ENCODE data around the gene CLEC16A.
"Not testable (repeated sequence)": the region's sequence is repeated elsewhere in the genome, so short reads cannot be mapped to it uniquely, and the experiment has no call there.

The CLEC16A gene

DNA sequence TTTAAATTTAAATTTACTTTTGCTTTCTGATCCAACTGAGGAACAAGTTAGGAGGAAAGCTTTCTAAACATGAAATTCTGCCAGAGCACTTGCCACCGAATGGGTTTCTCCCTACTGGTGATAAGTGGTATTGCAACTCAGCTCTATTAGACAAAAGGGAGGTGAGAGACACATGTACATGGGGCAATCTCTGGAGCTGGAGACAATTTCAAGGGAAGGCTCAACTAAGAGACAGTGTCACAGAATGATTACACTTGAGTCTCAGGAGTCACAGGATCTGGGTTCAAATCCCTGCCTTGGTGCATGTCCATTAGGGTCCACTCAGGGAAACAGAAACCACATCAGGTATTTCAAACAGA, 274.2 kb downstream of the CLEC16A start:
- no peak overlapping the region for H3K27ac ChIP-seq (ENCODE audit: low read depth, low read length)
- H3K79me2 ChIP-seq (ENCODE audit: control insufficient read depth, low read length) = no peaks in the 10 kb centered on the region
- no peaks in the 10 kb centered on the region for H3K4me1 ChIP-seq (ENCODE audit: control insufficient read depth, low read length)
- no peaks in the 10 kb centered on the region for H4K20me1 ChIP-seq (ENCODE audit: control insufficient read depth, insufficient read depth, low read depth, low read length)
- no peaks in the 10 kb centered on the region for H3K36me3 ChIP-seq (ENCODE audit: control insufficient read depth, low read length)
- no peak overlapping the region for H3K4me2 ChIP-seq (ENCODE audit: low read length)
- H3K4me3 ChIP-seq (ENCODE audit: low read length) = no peak overlapping the region
- H3F3A ChIP-seq (ENCODE audit: control insufficient read depth, insufficient read depth) = no peaks in the 10 kb centered on the region
- TF ChIP-seq EZH2phosphoT487 (IDR thresholded peaks at IDR 0.05; ENCODE audit: borderline replicate concordance, low read length) = no peak
- TF ChIP-seq, protein P1, sequence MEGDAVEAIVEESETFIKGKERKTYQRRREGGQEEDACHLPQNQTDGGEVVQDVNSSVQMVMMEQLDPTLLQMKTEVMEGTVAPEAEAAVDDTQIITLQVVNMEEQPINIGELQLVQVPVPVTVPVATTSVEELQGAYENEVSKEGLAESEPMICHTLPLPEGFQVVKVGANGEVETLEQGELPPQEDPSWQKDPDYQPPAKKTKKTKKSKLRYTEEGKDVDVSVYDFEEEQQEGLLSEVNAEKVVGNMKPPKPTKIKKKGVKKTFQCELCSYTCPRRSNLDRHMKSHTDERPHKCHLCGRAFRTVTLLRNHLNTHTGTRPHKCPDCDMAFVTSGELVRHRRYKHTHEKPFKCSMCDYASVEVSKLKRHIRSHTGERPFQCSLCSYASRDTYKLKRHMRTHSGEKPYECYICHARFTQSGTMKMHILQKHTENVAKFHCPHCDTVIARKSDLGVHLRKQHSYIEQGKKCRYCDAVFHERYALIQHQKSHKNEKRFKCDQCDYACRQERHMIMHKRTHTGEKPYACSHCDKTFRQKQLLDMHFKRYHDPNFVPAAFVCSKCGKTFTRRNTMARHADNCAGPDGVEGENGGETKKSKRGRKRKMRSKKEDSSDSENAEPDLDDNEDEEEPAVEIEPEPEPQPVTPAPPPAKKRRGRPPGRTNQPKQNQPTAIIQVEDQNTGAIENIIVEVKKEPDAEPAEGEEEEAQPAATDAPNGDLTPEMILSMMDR (IDR thresholded peaks at IDR 0.05; ENCODE audit: low read depth, low read length, poor library complexity, severe bottlenecking) = peak; percentile 88
- peaks cover 23% of the 10 kb centered on the region for H3K9me3 ChIP-seq (ENCODE audit: control insufficient read depth, insufficient read depth, low read length)
- peaks cover 9% of the 10 kb centered on the region for H3K27me3 ChIP-seq (ENCODE audit: control insufficient read depth, low read length)
- no peaks in the 10 kb centered on the region for H3K9me2 ChIP-seq (replicated peaks; ENCODE audit: control insufficient read depth, low read length)

DNA sequence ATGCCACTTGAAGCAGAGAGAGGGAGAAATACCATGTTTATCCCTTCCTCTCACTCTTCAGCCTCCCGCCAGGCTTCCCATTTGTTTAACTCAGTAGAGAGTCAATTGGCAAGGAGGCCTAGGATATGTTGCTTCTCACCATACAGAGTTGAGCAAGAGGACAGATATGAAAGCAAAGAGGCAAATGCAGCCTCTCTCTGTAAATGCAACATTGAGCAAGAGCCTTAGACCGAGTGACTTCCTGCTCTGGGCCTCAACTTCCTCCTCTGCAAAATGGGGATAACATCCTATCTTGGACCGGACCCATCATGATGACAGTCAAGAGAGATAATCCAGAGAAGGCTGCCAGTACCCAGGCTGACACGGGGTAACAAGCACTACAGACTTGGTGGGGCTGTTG, 274.8 kb downstream of the CLEC16A start:
- peaks cover 23% of the 10 kb centered on the region for H3K9me3 ChIP-seq (ENCODE audit: control insufficient read depth, insufficient read depth, low read length)
- no peaks in the 10 kb centered on the region for H4K20me1 ChIP-seq (ENCODE audit: control insufficient read depth, insufficient read depth, low read depth, low read length)
- no peak overlapping the region for H3K4me2 ChIP-seq (ENCODE audit: low read length)
- no peaks in the 10 kb centered on the region for H3K9me2 ChIP-seq (replicated peaks; ENCODE audit: control insufficient read depth, low read length)
- peaks cover 3% of the 10 kb centered on the region for H3K4me1 ChIP-seq (ENCODE audit: control insufficient read depth, low read length)
- no peak overlapping the region for H3K27ac ChIP-seq (ENCODE audit: low read depth, low read length)
- no peaks in the 10 kb centered on the region for H3F3A ChIP-seq (ENCODE audit: control insufficient read depth, insufficient read depth)
- peaks cover 10% of the 10 kb centered on the region for H3K27me3 ChIP-seq (ENCODE audit: control insufficient read depth, low read length)
- no peaks in the 10 kb centered on the region for H3K79me2 ChIP-seq (ENCODE audit: control insufficient read depth, low read length)
- no peak for TF ChIP-seq EZH2phosphoT487 (IDR thresholded peaks at IDR 0.05; ENCODE audit: borderline replicate concordance, low read length)
- TF ChIP-seq, protein P1 (IDR thresholded peaks at IDR 0.05; ENCODE audit: low read depth, low read length, poor library complexity, severe bottlenecking) = no peak
- H3K4me3 ChIP-seq (ENCODE audit: low read length) = no peak overlapping the region
- H3K36me3 ChIP-seq (ENCODE audit: control insufficient read depth, low read length) = no peaks in the 10 kb centered on the region

DNA sequence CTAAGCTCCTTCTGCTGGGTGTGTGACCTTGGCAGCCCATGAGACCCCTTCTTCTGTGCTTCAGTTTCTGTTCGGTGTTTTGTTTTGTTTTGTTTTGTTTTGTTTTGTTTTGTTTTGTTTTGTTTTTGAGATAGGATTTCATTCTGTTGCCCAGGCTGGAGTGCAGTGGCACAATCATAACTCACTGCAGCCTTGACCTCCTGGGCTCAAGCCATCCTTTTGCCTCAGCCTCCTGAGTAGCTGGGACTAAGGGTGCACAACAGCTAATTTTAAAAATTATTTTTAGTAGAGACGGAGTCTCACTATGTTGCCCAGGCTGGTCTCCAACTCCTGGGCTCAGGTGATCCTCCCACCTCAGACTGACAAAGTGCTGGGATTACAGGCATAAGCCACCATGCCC, 276.1 kb downstream of the CLEC16A start:
- H3K4me2 ChIP-seq (ENCODE audit: low read length); H3K4me3 ChIP-seq (ENCODE audit: low read length); H4K20me1 ChIP-seq (ENCODE audit: control insufficient read depth, insufficient read depth, low read depth, low read length); H3K79me2 ChIP-seq (ENCODE audit: control insufficient read depth, low read length); H3F3A ChIP-seq (ENCODE audit: control insufficient read depth, insufficient read depth); H3K27ac ChIP-seq (ENCODE audit: low read depth, low read length); H3K36me3 ChIP-seq (ENCODE audit: control insufficient read depth, low read length); H3K9me2 ChIP-seq (replicated peaks; ENCODE audit: control insufficient read depth, low read length): not testable (repeated sequence)
- peaks cover 24% of the 10 kb centered on the region for H3K27me3 ChIP-seq (ENCODE audit: control insufficient read depth, low read length)
- peaks cover 23% of the 10 kb centered on the region for H3K9me3 ChIP-seq (ENCODE audit: control insufficient read depth, insufficient read depth, low read length)
- peaks cover 17% of the 10 kb centered on the region for H3K4me1 ChIP-seq (ENCODE audit: control insufficient read depth, low read length)

DNA sequence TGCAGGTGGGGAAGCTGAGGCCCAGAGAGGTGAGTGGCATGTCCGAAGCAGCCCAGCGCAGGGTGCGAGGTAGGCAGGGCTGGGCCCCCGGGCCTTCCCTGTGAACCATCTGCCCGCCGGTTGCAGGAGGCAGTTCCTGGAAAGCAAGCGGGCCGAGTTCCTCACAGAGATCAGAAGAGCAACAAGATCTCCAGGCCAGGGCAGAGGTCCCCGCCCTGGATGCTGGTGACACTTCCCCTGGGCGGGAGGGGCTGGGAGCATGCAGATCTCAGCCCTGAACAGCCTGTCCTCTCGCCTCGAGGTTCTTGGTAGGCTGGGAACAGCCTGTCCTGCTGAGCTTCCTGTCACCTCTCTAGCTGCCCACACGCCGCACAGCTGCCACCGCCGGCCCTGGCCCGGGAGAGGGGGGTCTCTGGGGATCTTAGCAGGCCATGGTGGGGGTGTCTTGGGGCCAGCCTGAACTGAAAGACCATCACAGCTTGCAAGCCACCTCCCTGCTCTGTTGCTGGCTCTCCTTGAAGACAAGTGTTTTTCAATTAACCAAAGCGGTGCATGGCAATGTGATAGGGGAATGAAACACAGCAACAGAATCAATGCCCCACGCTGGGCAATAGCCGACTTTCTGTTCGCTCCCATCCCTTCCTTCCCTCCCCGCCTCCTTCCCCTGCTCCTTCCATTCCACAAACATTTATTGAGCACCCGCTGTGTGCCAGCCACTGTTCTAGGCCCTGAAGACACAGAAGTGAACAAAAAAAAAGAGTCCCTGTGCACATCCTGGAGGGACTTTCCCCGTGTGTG, 279.9 kb downstream of the CLEC16A start:
- Histone ChIP-seq H3K27me3 (ENCODE audit: control insufficient read depth, low read length) (peaks cover 46% of the 10 kb centered on the region), H3K4me1 (ENCODE audit: control insufficient read depth, low read length) (peaks cover 20% of the 10 kb centered on the region), H3K4me2 (ENCODE audit: low read length) (peak overlapping the region; percentile 45), H3K9me2 (replicated peaks; ENCODE audit: control insufficient read depth, low read length) (no peaks in the 10 kb centered on the region), H3F3A (ENCODE audit: control insufficient read depth, insufficient read depth) (no peaks in the 10 kb centered on the region), H4K20me1 (ENCODE audit: control insufficient read depth, insufficient read depth, low read depth, low read length) (no peaks in the 10 kb centered on the region), H3K4me3 (ENCODE audit: low read length) (no peak overlapping the region), H3K27ac (ENCODE audit: low read depth, low read length) (no peak overlapping the region), H3K36me3 (ENCODE audit: control insufficient read depth, low read length) (no peaks in the 10 kb centered on the region), H3K79me2 (ENCODE audit: control insufficient read depth, low read length) (no peaks in the 10 kb centered on the region), H3K9me3 (ENCODE audit: control insufficient read depth, insufficient read depth, low read length) (peaks cover 6% of the 10 kb centered on the region)
- TF ChIP-seq, protein P1 (IDR thresholded peaks at IDR 0.05; ENCODE audit: low read depth, low read length, poor library complexity, severe bottlenecking) = no peak
- TF ChIP-seq EZH2phosphoT487 (IDR thresholded peaks at IDR 0.05; ENCODE audit: borderline replicate concordance, low read length) = no peak; the same call in 1 of the 2 replicates
